Psoas muscle (tissue), 8 donors: ENCODE measurements around the gene MYO1H. TPM values are rescaled to one million over a fixed set of nuclear protein-coding genes. Genes with fewer than 3 reads are reported as not detected.
A peak's percentile ranks its signal among the peaks of the same experiment; 100 is the strongest.

ENCODE experiments used
- ATAC-seq, 4 donors: fragments of 200-7000 bp; cut with Tn5 transposase; one replicate each; pipeline ENCODE4 v1.9.1; 2020; ENCODE audit warnings: moderate library complexity in 3 of 4, mild to moderate bottlenecking in 2 of 4
- DNase-seq, 2 donors: peaks; one replicate each; pipeline ENCODE4 v3.0.0-alpha.2; 2020
- H3K27ac ChIP-seq: fragments of 200-600 bp; one replicate; pipeline ENCODE4 v1.8.0; 2022
- H3K27me3 ChIP-seq, 3 donors: fragments of 200-600 bp in 1 of 3; one replicate each; pipeline versions ENCODE4 v1.6.1 to v1.8.0; 2013 to 2022; ENCODE audit warnings: low read length in 2 of 3, mild to moderate bottlenecking in 2 of 3, moderate library complexity in 1 of 3; ENCODE audit not compliant: insufficient read depth in 3 of 3
- H3K36me3 ChIP-seq, 2 donors: fragments of 200-600 bp in 1 of 2; one replicate each; pipeline versions ENCODE4 v1.6.1 to v1.8.0; 2013 to 2022; ENCODE audit warnings: low read depth in 1 of 2, mild to moderate bottlenecking in 1 of 2, moderate library complexity in 1 of 2; ENCODE audit not compliant: insufficient read depth in 1 of 2
- H3K4me1 ChIP-seq: fragments of 200-600 bp; one replicate; pipeline ENCODE4 v1.8.0; 2022
- H3K4me3 ChIP-seq: fragments of 200-600 bp; one replicate; pipeline ENCODE4 v1.8.0; 2022; ENCODE audit warnings: mild to moderate bottlenecking
- H3K9me3 ChIP-seq: fragments of 200-600 bp; one replicate; pipeline ENCODE4 v1.8.0; 2022
- CTCF ChIP-seq: fragments of 200-600 bp; IDR thresholded peaks from one replicate; pipeline ENCODE4 v1.8.0; 2022; ENCODE audit warnings: antibody characterized with exemption
- WGBS, 3 donors: extraction: QIAGEN DNeasy Blood & Tissue Kit; methylation state at CpG; one replicate each; pipeline versions ENCODE4 v1.1.6 to v1.1.7; 2013; 5-methylcytosine and 5-hydroxymethylcytosine counted together
- intact Hi-C, 2 donors: fragments of 100-400 bp; cut with DNase I; formaldehyde crosslinking; loops; one replicate each; pipeline versions ENCODE4 v1.11.0 to v1.14.2; 2022
- polyA plus RNA-seq, 3 donors: library from polyadenylated mRNA; stranded (reverse); fragments of 200-250 nt; gene quantifications; one replicate each; pipeline ENCODE4 v1.2.3, GENCODE V29; 2013
- total RNA-seq, 4 donors: library from RNA; stranded (reverse); fragmentation: NEBNext Ultra II Directional in 2 of 4; extraction: Animal tissue kit (Norgen Biotek cat#: 25700) in 2 of 4; gene quantifications; one replicate each; pipeline versions ENCODE4 v1.2.1 to v1.2.4, GENCODE V29; 2021 to 2023
- donor health status: healthy with polysubstance abuse.
- donor health status: DM: no; HTN: no; CAD: no; lungs with moderate emphysema.
- donor health status: Bipolar disorder and iron deficiency.
- donor health status: healthy.
- donor health status: DM: yes; HTN: yes; CAD: no.
- donor health status: DM: no; HTN: no; CAD: no.
- donor health status: DM: no; HTN: no; CAD: no.
- donor health status: DM: yes; HTN: yes; CAD: no.

MYO1H gene
- total and polyA plus RNA-seq, 7 donors = 0.10 TPM; not detected in 6

GRCh38 chr12:109451400-109451799 is 103.7 kb downstream of the MYO1H start:
- Histone ChIP-seq H3K36me3 (peaks cover 11 to 91% of the 10 kb centered on the region in 2 donors), H3K4me1 (no peaks in the 10 kb centered on the region), H3K9me3 (no peaks in the 10 kb centered on the region), H3K4me3 (no peak overlapping the region), H3K27ac (no peak overlapping the region), H3K27me3 (no peaks in the 10 kb centered on the region)
- intact Hi-C loops = no loop called here
- DNase-seq = no peak
- no peak for ATAC-seq
- TF ChIP-seq CTCF = no peak
- 91 to 96% (median 94%) methylated on average over 22 to 23 of the region's 23 CpGs for WGBS, 3 donors

- ATAC-seq = no peak
- no peaks in the 10 kb centered on the region for H3K9me3 ChIP-seq
- TF ChIP-seq CTCF = no peak
- no peaks in the 10 kb centered on the region for H3K27me3 ChIP-seq
- H3K36me3 ChIP-seq = peaks cover 11 to 91% of the 10 kb centered on the region in 2 donors
- intact Hi-C loops = no loop called here
- 72 to 86% (median 79%) methylated on average over 2 of the region's 2 CpGs for WGBS, 3 donors
- H3K27ac ChIP-seq = no peak overlapping the region
- H3K4me3 ChIP-seq = no peak overlapping the region
- H3K4me1 ChIP-seq = no peaks in the 10 kb centered on the region
- DNase-seq = no peak
Measured at GRCh38 chr12:109452489-109452888, 104.8 kb downstream of the MYO1H start.

GRCh38 chr12:109455706-109456105 is 108.0 kb downstream of the MYO1H start:
- no peak for TF ChIP-seq CTCF
- Histone ChIP-seq H3K4me3 (no peak overlapping the region), H3K36me3 (peaks cover 9 to 97% of the 10 kb centered on the region in 2 donors), H3K27ac (no peak overlapping the region), H3K4me1 (peaks cover 4% of the 10 kb centered on the region), H3K9me3 (no peaks in the 10 kb centered on the region), H3K27me3 (no peaks in the 10 kb centered on the region)
- intact Hi-C loops = no loop called here
- no peak for ATAC-seq
- DNase-seq = no peak
- 89 to 100% (median 100%) methylated on average over 1 of the region's 1 CpG for WGBS, 3 donors

- Histone ChIP-seq H3K9me3 (no peaks in the 10 kb centered on the region), H3K27ac (peak overlapping the region; percentile 6), H3K4me3 (no peak overlapping the region), H3K4me1 (peaks cover 28% of the 10 kb centered on the region), H3K27me3 (no peaks in the 10 kb centered on the region), H3K36me3 (peaks cover 3 to 73% of the 10 kb centered on the region in 2 donors)
- no peak for DNase-seq
- WGBS, 3 donors = 68 to 76% (median 73%) methylated on average over 4 of the region's 4 CpGs
- TF ChIP-seq CTCF = no peak
- no peak for ATAC-seq
- intact Hi-C loops = loop anchor here in 1 of 2 donors (2.0 kb wide), 1 partner anchor 25 kb away; no protein-coding TSS in a partner anchor
Measured at GRCh38 chr12:109458086-109458485, 110.4 kb downstream of the MYO1H start.

GRCh38 chr12:109458771-109459208 is 111.1 kb downstream of the MYO1H start:
- no peak for TF ChIP-seq CTCF
- intact Hi-C loops = loop anchor here in 1 of 2 donors (2.0 kb wide), 1 partner anchor 26 kb away; no protein-coding TSS in a partner anchor
- peaks cover 35% of the 10 kb centered on the region for H3K4me1 ChIP-seq
- WGBS, 3 donors = 74 to 83% (median 78%) methylated on average over 6 of the region's 6 CpGs
- no peaks in the 10 kb centered on the region for H3K9me3 ChIP-seq
- no peak overlapping the region for H3K4me3 ChIP-seq
- ATAC-seq = no peak
- no peak for DNase-seq
- peaks cover 3 to 66% of the 10 kb centered on the region in 2 donors for H3K36me3 ChIP-seq
- no peaks in the 10 kb centered on the region for H3K27me3 ChIP-seq
- no peak overlapping the region for H3K27ac ChIP-seq
